GM21717 (cell line): ENCODE data around the gene COG4.
A peak's percentile ranks its signal among the peaks of the same experiment; 100 is the strongest.
"Not testable (repeated sequence)": the region's sequence is repeated elsewhere in the genome, so short reads cannot be mapped to it uniquely, and the experiment has no call there.

ENCODE experiments used
- ATAC-seq: cut with Tn5 transposase; IDR thresholded peaks from one replicate; pipeline ENCODE4 v1.9.1; 2021; ENCODE audit warnings: mild to moderate bottlenecking, moderate library complexity; ENCODE audit not compliant: unreplicated experiment

Gene COG4

DNA sequence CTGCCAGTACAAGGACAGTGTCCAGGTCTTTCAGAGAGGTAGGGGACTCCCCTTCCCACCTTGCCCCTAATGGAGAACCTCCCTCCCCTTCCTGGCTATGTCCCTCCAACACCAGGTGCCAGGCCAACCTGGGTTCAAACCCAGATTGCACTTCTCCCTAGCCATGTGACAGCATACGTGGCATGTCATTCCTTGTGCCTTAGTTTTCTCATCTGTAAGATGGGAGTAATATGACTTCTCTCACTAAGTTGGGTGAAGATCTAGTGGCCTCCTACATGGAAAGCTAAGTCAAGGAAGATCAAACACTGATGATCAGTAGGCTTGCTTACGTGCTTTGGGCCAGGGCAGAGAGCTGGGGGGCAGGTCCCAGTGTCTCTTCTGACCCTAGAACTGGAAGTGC lies 60.1 kb downstream of the COG4 start:
- no peak for ATAC-seq

DNA sequence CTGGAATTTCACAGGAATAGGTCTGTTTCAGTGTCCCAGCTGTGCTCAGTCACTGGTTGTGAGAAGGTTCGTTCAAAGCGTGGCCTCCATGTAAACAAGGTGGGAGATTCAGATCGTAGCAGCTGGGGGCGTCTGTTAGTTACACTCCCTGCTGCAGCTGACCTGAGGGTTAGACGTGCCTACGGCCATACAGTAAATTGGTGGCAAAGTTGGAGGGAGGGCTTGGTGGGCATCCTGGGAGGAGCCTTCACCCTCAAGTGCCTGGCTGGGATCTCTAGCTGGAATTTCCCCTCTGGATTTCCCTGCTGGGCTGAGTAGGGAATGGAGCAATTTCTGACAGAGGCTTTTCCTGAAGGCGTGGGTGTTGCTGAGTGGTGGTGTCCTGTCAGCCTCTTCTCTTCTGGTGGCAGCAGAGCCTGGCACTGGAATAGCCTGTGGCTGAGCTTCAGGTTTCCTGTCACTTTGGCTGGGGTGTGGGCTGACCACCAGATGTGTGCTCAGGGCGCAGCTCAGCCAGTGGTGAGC lies 62.6 kb downstream of the COG4 start:
- no peak for ATAC-seq

DNA sequence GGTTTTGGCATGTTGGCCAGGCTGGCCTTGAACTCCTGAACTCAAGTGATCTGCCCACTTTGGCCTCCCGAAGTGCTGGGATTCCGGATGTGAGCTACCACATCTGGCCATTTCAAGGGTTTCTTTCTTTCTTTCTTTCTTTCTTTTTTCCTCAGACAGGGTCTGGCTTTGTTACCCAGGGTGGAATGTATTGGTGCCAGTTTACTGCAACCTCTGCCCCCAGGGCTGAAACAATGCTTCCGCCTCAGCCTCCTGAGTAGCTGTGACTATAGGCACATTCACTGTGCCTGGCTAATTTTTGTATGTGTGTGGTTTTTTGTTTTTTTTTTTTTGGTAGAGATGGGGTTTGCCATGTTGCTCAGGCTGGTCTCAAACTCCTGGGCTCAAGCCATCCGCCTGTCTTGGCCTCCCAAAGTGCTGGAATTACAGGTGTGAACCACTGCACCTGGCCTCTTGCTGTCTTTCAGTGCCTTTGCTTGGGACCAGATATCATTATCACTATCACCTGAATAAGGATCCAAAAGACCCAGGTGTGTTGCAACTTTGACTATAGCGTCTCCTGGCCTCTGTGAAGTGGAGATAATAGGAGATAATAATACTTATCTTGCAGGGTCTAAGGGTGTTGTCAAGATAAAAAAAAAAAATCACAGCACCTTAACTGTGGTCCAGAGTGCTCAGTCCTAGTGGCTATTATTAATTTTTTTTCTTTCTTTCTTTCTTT lies 65.7 kb downstream of the COG4 start:
- ATAC-seq, result no peak

DNA sequence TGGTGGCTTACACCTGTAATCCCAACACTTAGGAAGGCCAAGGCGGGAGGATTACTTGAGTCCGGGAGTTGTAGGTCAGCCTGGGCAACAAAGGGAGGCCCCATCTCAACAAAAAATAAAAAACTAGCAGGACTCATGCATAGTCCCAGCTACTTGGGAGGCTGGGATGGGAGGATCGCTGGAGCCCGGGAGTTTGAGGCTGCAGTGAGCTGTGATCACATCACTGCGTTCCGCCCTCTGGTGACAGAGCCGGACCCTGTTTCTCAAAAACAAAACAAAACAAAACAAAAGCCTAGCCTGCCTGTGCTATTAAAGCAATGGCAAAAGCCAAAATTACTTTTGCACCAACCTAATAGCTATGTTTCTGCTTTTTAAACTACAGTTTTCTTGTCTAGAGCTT lies 67.4 kb downstream of the COG4 start:
- no peak for ATAC-seq

DNA sequence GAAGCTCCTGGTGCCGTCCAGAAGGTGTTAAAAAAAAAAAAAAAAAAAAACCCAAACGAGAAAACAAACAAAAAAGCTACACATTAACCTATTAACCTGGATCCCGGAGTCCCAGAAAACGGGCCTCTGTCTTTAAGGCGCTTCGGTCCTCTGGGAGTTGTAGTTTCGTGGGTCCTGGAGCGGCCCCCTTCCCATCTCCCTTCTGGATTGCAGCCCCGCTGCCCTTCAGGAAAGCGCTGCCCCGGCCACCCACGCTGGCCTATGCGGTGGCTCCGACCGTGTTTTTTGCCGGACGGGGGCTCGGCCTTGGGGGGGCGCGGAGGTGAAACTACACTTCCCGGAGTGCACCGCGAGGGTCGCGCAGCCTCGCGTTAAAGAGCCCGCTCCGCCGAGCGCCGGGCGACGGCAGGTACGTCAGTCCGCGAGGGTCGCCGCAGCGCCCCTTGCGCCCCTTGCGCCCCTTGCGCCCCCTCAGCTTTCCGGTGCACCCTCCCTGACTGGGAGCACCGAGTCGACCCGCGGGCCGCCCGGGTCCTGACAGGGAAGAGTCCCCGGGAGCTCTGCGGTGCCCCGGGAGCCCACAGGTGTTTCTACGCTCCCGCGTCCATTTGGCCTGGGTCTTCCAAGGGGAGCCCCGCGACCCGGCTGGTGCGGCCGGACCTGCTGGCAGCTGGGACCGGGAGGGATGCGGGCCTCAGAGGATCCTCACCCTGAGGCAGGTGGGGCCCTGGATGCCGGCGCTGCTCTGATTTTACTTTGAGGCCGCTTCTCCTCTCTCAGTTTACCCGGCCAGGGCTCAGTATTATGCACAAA lies 68.9 kb downstream of the COG4 start, which contains the start of gene FCSK:
Gene FCSK (plus strand): TSS at position 374 of the 813 bp plus-strand sequence. CDS start 8,596 bp downstream, outside the sequence.
- ATAC-seq, result peak; percentile 82

DNA sequence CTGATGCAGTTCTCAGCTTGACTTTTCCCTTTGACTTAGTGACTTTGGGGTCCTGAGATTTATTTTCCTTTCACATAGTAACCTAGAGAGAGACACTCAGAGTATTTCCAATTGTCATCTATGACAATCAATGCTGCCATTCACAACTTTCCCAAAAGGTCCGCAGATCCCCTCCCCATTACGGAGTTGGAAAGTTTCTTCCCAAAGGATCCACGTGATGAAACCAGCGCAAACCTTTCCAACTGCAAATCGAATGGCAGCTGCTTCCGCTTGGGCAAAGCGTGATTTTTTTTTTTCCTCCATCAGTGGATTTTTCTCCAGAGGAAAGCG lies 69.5 kb downstream of the COG4 start:
- peak; percentile 13 for ATAC-seq

DNA sequence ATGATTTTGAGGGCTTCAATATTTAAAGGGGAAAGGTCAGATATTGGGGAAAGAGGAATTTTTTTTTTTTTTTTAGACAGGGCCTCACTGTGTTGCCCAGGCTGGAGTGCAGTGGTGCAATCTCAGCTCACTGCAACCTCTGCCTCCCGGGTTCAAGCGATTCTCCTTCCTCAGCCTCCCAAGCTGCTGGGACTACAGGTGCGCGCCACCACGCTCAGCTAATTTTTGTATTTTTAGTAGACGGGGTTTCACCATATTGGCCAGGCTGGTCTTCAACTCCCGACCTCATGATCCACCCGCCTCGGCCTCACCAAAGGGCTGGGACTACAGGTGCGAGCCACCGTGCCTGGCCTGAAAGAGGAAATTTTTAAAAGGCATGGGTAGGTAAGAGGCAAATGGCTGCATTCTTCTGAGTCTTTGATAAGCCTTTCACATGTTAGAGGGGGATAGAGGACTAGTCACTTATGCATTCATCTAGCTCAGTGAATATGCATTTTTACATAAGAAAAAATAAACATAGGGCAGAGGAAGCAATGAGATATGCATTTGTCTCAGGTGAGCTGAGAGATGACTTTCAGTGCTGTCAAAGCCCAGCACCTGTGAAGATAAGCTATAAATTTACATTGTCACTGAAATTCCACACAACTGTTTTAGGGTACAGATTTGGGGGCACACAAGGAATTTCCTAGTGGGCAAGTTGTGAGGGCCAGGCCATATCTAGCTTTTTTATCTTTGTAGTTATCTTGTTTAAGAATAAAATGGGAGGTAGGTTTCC lies 70.0 kb downstream of the COG4 start:
- ATAC-seq, result no peak

DNA sequence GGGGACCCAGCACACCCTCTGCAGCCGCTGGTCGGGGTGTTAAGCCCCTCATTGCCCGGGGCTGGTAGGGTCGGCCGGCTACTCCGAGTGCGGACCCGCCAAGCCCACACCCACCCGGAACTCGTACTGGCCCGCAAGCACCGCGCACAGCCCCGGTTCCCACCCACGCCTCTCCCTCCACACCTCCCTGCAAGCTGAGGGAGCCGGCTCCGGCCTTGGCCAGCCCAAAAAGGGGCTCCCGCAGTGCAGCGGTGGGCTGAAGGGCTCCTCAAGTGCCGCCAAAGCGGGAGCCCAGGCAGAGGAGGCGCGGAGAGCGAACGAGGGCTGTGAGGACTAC lies 72.4 kb downstream of the COG4 start:
- not testable (repeated sequence) for ATAC-seq

DNA sequence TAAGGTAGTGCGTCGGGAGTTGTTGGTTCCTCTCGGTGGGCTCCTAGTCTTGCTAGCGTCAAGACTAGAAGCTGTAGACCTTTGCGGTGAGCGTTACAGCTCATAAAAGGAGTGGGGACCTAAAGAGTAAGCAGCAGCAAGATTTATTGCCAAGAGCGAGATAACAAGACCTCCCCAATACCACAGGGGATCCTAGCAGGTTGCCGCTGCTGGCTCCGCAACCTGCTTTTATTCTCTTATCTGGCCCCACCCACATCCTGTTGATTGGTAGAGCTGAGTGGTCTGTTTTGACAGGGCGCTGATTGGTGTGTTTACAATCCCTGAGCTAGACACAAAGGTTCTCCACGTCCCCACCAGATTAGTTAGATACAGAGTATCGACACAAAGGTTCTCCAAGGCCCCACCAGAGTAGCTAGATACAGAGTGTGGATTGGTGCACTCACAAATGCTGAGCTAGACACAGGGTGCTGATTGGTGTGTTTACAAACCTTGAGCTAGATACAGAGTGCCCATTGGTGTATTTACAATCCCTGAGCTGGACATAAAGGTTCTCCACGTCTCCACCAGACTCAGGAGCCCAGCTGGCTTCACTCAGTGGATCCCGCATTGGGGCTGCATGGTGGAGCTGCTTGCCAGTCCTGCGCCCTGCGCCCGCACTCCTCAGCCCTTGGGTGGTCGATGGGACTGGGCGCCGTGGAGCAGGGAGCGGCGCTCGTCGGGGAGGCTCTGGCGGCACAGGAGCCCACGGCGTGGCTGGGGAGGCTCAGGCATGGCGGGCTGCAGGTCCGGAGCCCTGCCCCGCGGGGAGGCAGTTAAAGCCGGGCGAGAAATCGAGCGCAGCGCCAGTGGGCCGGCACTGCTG lies 73.0 kb downstream of the COG4 start:
- not testable (repeated sequence) for ATAC-seq

DNA sequence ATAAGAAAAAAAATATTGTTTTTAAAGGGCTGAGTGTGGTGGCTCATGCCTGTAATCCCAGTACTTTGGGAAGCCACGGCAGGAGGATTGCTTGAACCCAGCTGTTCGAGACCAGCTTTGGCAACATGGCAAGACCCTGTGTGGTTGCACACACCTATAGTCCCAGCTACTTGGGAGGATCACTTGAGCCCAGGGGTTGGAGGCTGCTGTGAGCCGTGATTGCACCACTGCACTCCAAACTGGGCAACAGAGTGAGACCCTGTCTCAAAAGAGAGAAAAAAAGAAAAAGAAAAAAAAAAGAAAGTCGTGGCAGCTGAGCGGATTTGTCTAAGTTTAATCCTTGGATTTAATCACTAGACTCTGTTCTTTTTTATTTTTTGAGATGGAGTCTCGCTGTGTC lies 75.3 kb downstream of the COG4 start:
- ATAC-seq, result no peak

DNA sequence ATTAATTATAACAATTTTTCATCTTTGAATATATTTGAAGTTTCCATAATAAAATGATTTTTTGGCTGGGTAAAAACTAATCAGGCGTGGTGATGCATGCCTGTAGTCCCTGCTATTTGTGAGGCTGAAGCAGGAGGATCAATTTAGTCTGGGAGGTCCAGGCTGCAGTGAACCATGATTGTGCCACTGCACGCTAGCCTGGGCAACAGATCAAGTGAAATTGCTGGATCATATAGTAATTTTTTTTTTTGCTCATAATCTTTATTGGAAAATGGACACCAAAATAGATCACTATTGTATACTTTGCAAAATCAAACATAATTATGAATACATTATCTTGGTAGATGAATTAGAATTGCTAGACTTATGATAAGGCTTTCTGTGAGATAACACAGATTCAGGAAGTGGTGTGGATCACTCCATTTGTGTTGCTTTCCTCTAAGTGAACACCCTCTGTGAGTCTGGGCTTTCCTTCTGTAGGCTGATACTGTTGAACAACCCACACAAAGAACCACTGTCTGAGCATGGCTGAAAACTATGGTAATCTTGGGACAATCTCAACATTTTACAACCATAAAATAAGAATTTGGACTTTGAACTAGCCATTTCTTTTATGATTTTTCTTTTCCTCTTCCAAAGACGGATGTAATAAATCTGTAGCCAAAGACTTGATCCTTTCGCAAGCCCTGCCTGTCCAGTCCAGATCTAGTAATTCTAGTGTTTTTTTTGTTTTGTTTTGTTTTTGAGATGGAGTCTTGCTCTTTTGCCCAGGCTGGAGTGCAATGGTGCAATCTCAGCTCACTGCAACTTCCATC lies 78.9 kb downstream of the COG4 start:
- ATAC-seq, result no peak

DNA sequence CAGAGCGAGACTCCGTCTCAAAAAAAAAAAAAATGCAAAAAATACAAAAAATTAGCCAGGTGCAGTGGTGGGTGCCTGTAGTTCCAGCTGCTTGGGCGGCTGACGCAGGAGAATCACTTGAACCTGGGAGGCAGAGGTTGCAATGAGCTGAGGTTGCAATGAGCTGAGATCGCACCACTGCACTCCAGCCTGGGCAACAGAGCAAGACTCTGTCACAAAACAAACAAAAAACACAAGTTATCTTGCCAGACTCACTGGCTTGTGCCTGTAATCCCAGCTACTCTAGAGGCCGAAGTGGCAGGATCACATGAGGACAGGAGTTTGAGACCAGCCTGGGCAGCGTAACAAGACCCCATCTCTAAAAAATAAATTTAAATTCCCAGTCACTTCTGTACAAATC lies 81.0 kb downstream of the COG4 start:
- no peak for ATAC-seq

DNA sequence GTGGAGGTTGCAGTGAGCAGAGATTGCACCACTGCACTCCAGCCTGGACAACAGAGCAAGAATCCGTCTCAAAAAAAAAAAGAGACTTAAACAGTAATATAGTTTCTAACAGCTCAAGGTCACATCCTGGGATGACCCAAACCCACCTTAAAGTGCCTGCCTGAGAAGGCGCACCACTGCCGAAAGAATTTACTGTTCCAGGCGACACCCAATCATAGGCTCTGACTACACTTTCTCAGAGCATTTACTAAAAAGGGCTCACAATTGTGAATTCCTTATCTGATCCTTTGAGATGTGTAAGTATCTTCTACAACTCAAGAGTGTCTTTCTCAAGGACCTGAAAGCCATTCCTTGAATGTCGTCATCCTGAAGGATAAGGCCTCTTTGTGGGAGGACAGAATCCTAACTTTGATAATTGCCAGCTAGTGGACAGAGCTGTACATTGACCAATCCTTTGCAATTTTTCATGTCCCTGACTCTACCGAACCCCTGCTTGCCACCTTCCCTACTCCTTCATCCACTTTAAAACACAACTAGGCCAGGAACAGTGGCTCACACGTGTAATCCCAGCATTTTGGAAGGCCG lies 81.9 kb downstream of the COG4 start:
- no peak for ATAC-seq

DNA sequence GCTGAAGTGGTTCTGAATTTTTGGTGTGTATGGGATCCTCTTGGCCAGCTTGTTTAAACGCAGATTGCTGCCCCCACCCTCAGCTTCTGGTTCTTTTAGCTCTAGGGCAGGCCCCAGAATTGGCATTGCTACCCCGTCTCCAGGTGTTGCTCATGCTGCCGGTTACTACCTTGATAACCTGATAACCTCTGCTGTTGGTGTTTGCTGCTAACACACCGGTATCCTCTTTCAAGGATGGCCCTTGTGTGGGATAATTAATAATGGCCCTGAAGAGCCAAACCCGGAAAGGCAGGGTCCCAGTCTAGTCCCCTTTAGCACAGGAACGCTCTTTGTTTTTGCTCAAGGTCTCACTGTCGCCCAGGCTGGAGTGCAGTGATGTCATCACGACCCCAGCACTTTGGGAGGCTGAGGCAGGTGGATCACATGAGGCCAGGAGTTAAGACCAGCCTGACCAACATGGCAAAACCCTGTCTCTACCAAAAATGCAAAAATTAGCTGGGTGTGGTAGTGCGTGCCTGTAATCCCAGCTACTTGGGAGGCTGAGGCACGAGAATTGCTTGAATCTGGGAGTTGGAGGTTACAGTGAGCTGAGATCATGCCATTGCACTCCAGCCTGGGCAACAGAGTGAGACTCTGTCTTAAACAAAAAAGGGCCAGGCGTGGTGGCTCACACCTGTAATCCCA lies 83.2 kb downstream of the COG4 start:
- ATAC-seq, result no peak

DNA sequence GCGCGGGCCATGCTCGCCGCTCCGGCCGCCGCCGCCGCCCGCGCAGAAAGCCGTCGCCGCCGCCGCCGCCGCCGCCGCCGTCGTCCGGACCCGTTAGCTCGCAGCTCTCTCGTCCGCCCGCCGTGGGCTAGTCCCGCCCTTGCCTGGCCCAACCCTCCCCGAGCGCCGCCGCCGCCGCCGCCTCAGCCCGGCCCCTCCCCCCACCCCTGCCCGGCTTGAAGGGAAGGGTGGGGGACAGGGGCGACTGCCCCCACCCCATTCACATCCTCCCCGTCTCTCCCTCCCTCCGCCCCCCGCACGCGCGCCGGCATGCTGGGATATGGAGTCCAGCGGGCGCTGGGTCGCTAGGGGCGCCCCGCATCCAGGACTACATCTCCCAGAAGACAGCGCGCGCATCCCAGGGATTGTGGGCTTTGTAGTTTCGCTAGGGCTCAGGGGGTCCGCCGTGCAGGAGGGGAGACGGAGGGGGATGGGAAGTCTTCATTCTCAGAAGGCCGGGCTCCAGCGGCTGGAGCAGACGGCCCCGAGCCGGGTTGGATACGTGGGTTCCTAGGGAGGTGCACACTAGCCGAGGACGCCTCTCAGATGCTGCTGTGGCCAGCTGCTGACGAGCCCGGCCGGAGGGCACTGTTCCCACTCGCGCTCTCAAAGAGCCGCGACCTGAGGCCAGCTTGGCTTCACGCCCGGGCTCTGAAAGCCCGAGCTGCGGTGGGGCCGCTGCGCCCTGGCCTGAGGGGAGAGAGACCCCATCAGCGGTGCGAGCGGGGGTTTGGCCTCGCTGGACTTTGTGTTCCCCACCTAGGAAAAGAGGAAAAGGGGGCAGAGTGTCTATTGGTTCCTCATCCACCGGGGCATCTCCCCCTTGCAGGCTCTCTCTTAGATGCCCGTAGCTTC lies 84.1 kb downstream of the COG4 start, which contains the start of gene ST3GAL2:
Gene ST3GAL2 (minus strand): TSS at position 132 of the 894 bp plus-strand sequence. CDS start 40,570 bp downstream, outside the sequence.
- peak; percentile 79 for ATAC-seq

DNA sequence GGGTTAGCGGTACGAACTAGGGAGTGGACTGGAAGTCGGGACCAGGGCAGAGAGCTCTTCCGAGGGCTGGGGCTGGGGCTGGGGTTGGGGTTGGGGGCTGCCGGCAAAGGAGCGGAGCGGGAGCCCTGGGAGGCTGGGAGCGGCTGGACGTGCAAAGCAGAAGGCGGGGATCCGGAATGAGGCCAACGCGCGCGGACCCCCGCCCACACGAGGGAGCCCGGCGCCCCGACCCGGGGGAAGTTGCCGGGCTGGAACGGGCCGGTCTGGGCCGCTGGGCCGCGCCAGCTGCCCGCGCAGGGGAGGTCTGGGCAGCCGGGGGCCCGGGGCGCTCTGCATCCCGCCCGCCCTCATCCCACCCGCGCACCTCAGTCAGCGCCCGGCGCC lies 84.8 kb downstream of the COG4 start:
- ATAC-seq, result no peak
